HG03378 (cell line): ENCODE measurements around the gene SCAF4.
"Not testable (repeated sequence)": the region's sequence is repeated elsewhere in the genome, so short reads cannot be mapped to it uniquely, and the experiment has no call there.

ENCODE experiments used
- ATAC-seq: cut with Tn5 transposase; IDR thresholded peaks from one replicate; pipeline ENCODE4 v1.9.1; 2021; ENCODE audit warnings: mild to moderate bottlenecking, moderate library complexity; ENCODE audit not compliant: unreplicated experiment

SCAF4 gene

DNA sequence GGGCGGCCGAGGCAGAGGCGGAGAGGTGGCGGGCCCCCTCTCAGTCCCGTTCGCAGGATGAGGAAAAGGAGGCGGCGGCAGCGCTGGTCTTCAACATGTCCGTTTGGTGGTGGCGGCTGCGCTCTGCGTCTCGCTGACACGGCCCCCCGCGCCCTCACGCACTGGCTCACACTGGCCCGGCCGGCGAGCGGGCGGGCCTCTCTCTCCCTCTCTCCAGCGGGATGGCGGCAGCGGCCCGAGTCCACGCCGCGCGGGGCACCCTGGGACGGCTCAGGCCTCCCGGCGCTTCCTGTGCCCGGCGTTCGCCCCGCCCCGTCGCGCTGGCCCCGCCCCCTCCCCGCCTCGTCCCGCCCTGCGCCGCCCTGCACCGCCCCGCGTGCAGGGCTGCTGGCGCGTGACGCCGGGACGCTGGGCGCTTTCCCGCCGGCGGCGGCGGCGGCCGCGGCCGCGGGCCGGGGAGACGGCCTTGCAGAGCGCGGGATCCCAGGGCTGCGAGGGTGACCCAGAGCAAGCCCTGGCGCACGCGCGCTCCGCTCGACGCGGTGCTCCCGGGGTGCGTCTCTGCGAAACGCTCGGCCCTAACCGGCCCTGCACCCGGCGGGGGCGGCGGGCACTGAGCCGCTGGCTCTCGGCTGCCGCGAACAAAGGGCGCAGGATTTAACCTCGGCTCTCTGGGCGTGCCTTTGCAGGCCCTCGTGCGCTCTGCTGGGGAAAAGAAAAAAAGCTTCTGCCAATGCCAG lies at the start of gene SCAF4:
SCAF4 (minus strand) TSS at position 262 of the 740 bp plus-strand sequence. CDS start 426 bp downstream, outside the sequence.
- peak; percentile 52 for ATAC-seq

GRCh38 chr21:31780944-31781343 lies 49.0 kb upstream of the SCAF4 start:
- ATAC-seq, result no peak

GRCh38 chr21:31778546-31778945 lies 46.6 kb upstream of the SCAF4 start:
- ATAC-seq, result no peak

DNA sequence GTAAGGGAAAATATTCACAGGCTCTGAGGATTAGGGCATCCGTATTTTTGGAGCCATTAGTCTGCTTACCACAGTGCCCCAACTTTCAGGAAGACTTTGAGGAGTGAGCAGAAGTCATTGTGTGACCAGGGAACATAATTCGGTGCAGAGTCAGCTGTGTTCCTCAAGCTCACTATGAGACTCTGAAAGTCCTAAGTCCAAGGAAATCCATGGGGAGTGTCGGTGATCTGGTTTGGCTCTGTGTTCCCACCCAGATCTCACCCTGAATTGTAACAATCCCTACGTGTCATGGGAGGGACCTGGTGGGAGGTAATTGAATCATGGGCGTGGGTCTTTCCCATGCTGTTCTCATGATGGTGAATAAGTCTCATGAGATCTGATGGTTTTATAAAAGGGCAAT lies 45.9 kb upstream of the SCAF4 start:
- ATAC-seq, result no peak

- no peak for ATAC-seq
Observed at GRCh38 chr21:31774031-31774430, 42.1 kb upstream of the SCAF4 start.

- peak; percentile 92 for ATAC-seq
Observed at GRCh38 chr21:31772674-31773555, 41.0 kb upstream of the SCAF4 start.

- no peak for ATAC-seq
Observed at GRCh38 chr21:31771685-31772084, 39.8 kb upstream of the SCAF4 start.

DNA sequence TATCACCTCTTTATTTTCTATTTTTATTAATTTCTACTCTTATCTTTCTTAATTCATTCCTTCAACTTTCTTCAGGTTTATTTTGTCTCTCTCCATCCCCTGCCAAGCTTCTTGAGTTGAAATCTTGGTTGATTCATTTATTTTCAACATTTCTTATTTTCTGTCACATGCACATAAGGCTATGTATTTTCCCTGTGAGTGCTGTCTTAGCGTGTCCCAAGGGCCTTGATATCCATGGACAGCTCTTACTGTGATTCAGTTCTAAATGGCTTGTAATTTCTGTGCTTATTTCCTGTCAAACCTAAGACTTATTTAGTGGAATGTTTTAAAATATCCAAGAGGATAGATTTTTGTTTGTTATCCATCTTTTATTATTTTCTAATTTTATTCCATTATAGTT lies 36.8 kb upstream of the SCAF4 start:
- ATAC-seq, result no peak

GRCh38 chr21:31766899-31767298 lies 35.0 kb upstream of the SCAF4 start:
- ATAC-seq, result no peak

GRCh38 chr21:31765850-31766249 lies 33.9 kb upstream of the SCAF4 start:
- ATAC-seq, result not testable (repeated sequence)

DNA sequence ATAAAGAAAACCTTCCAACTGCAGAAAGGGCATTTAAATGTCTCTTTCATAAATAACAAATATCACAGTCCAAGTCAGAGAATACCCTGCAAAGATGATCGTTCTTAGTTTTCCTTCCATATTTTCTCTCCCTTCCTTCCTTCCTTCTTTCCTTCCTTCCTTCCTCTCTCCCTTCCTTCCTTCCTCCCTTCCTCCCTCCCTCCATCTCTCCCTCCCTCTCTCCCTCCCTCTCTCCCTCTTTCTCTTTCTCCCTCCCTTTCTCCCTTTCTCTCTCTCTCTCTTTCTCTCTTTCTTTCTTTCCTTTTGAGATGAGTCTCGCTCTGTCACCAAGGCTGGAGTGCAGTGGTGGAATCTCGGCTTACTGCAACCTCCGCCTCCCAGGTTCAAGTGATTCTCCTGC lies 29.0 kb upstream of the SCAF4 start:
- no peak for ATAC-seq

GRCh38 chr21:31756787-31757186 lies 24.9 kb upstream of the SCAF4 start:
- no peak for ATAC-seq

GRCh38 chr21:31755027-31755426 lies 23.1 kb upstream of the SCAF4 start:
- no peak for ATAC-seq

DNA sequence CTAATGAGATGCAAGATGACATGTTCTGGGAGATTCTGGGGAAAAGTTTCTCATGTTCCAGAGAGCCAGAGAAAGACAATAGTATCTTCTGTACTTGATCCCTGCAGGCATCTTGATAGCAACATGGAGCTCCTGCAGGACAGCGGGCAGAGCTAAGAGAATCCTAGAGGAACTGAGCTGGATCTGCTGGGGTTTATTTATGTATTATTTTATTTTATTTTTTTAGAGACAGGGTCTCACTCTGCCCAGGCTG lies 22.7 kb upstream of the SCAF4 start:
- no peak for ATAC-seq

DNA sequence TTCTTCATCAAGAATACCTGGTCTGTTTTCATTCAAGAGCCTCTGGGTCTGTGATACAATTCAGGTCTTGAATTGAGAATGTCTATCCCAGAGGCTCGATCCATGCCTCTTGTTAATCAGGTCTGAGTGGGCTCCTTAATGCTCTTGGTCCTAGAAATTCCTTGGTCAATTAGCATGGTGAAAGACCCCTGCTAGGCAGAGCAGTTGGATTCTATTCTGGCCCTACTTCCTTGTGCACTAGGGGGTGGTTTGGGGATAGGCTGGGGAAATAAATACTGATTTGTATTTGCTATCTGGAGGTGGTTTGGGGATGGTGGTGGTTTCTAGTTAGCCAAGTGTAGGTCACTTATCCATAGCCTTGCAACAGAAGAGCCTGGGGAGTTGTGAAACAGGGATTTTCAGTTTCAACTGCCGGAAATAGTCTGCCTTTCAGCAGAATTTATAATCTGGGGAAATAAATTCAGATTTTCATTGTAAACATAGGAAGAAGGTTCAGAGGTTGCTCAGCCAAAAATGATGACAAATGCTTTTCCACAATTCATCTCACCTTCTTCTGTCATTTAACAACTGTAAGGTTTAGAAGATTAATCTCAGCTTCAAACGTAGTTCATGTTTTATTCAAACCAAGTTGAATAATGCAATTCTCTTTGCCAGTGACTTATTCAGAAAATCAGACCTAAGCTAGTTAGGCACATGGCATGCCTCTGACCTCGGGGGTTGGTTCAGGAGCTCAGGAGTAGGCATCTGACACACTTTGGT lies 22.2 kb upstream of the SCAF4 start:
- ATAC-seq, result no peak

DNA sequence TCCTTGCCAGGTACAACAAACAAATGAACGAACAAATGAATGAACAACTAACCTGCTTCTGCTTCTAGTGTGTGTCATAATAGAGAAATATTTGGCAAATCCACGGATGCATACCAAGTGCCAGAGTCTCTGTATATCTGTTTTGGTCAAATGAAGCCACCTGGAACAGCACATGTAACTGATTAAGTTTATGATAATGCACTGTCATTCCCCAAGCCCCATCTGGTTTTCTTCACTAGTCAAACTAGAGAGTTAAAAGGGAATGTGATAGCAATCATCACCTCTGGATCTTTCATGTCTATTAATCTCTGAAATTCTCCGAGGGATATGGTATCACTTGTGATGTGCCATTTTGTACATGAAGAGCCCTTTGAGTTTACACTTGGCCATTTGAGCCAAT lies 21.0 kb upstream of the SCAF4 start:
- no peak for ATAC-seq

- no peak for ATAC-seq
Observed at GRCh38 chr21:31752352-31752751, 20.4 kb upstream of the SCAF4 start.

GRCh38 chr21:31750843-31751242 lies 18.9 kb upstream of the SCAF4 start:
- no peak for ATAC-seq

GRCh38 chr21:31744182-31744800 lies 12.4 kb upstream of the SCAF4 start:
- ATAC-seq, result no peak

- ATAC-seq, result no peak
Observed at GRCh38 chr21:31743712-31744111, 11.8 kb upstream of the SCAF4 start.

- no peak for ATAC-seq
Observed at GRCh38 chr21:31741116-31741515, 9.2 kb upstream of the SCAF4 start.
